ENCODE measurements around the gene MYOCOS.

The MYOCOS gene

DNA sequence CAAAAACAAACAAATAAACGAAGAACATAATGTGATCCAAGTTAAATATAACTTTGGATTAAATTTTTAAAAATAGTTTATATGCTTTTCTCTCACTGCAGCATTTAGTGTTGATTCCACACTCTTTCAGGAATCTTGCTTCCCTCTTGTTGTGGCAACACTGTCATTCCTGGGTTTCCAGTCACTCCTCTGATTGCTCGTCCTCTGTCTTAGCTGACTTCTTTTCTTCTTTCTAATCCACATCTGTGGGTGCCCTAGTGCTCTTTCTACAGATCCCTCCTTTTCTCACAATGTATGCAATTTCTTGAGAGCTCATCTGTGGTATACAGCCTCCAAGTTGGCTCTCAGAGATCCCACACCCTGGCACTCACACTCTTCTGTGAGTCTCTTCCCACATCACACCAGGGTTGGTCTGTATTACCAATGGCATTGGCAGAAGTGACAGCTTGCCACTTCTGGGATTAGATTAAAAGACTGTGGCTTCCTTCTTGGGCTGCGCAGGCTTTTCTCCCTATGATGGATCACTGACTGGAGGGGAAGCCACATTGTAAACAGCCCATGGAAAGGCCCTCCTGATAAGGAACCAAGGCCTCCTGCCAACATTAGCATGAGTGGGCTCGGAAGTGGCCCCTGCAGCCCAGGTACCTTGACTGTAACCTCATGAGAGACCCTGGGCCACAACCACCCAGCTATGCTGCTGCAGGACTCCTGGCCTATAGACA lies 42.0 kb downstream of the MYOCOS start:
- no peak for DNase-seq

DNA sequence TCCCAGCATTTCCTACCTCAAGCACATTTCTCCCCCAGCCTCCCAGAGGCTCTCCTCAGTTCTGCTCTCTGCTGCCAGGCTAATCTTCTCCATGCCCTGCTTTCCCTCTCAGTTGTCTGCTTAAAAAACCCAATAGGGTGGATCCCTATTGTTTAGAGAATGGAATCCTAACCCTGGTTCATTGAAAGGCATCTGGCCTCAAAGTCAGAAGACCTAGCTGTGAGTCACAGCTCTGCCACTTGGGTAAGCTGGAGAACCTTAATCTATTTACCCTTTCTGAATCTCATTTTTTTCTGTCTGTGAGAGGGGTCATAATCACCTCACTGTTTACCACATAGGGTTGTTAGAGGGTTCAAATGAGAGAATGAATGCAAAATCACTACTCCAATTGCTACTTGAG lies 42.9 kb downstream of the MYOCOS start:
- DNase-seq: no peak

GRCh38 chr1:171666114-171666769 lies 44.2 kb downstream of the MYOCOS start:
- no peak for DNase-seq

DNA sequence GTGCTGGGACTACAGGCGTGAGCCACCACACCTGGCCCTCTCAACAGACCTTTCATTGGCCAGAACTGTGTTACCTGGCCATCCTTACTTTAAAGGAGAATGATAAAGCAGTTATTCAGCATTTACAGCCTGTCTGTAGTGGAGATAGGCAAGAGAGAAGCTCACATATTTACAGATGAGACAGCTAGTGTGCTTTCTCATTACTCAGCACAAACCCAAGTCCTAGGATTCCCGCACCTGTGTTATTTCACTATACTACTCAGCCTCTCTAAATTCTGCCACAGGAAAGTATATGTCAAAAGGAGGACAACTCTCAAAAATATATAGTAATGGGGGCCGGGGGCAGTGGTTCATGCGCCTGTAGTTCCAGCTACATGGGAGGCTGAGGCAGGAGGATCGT lies 46.3 kb downstream of the MYOCOS start:
- DNase-seq: no peak

DNA sequence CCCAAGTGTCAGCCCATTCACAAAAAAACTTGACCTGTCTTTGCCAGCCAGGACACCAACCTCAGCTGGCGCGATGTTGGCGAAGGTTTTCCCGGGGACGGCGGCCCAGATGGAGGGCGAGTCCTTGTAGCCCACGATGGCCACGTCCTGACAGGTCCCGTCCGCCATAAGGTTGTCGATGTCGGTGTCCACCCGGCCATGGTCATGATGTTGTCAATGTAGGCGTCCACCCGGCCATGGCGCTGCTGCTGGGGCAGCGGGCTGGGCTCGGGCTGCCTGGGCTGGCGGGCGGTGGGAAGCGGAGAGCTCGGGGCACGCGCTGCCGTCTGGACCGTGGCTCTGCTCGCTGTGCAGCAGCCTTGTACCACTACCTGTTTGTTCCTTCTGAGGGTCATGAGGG lies 48.7 kb downstream of the MYOCOS start:
- no peak for DNase-seq

DNA sequence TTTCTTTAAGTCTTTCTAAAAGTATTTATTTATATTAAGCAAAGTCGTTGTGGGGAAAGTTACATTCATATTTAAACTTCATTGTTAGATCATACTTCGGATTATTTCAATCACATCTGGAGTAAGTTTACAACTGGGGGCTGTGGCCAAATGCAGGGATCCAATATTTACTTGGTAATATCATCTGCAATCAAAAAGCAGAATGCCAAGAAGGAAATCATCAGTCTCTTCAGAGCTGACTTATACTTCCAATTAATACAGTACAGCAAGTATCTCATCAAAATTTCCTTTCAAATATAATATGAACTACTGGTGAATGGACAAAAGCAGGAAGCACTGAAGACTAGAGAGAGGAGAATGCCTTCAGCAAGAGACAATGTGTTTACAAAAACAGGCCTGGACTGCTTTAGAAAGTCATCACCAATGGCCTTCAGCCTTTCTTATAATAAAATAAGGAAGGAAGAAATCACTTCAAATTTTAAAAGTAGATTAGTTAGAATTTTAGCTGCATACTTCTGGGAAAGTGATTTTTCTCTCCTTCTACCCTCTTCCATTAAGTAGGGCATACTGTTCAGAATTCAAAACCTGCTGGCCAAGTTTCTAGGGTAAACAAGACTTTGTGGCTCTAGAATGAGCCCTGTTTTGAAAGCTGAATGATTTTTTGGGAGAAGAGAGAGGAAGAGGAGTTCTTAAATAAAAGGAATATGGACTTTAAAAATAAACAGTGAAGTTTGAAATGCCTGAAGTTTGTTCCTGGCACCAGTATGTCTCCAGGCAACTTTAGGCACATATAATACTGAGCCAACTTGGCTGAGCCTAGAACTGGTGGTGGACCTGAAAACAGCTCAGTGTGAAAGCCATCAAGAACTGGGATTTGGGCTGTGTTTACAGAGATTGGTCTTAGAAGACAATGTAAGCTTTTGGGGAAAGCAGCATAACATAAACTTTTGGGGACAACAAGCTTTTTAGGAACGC lies 52.7 kb downstream of the MYOCOS start:
- no peak for DNase-seq

Data from stimulated activated CD4-positive, alpha-beta T cell treated with anti-CD3 and anti-CD28 coated beads, Interleukin-2, amount 100 ng/mL, for 48 hours (primary cell).